ENCODE results near the gene PCDH9. TPM values are rescaled to one million over a fixed set of nuclear protein-coding genes. Genes with fewer than 3 reads are reported as not detected.

The PCDH9 gene
- total RNA-seq, 1 donor from 2014 or later, result 29.7 TPM

- H3K9me3 Mint-ChIP-seq, result no peaks in the 10 kb centered on the region
Observed at GRCh38 chr13:67018775-67019174, 211.4 kb downstream of the PCDH9 start.

DNA sequence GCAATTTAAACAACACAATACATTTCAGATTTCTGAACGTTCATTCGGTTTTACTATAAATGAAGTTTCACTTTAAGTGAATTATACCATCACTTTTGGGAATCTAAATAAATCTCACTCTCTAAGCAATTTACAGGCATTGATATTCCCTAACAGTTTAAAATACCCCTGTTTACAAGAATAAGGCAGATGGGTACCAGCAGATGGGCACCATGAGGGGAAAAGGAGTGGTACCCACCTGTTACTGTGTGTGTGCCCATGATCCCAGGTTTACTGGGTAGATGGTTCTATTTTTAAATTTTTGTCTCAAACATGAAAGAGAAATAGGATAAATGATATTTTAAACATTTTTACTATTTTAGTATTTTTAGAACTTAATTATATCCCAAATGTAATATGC lies 212.9 kb downstream of the PCDH9 start:
- Mint-ChIP-seq H3K4me1 (no peaks in the 10 kb centered on the region), H3K36me3 (no peaks in the 10 kb centered on the region), H3K4me3 (no peak overlapping the region), H3K9me3 (no peaks in the 10 kb centered on the region), H3K27me3 (ENCODE audit: low read depth) (no peaks in the 10 kb centered on the region), H3K27ac (no peak overlapping the region)
- no peak for DNase-seq (ENCODE audit: low spot score in 2 of 2, unreplicated experiment in 2 of 2)
- no peak for TF ChIP-seq CTCF (IDR thresholded peaks at IDR 0.05; ENCODE audit: unreplicated experiment)

More at GRCh38 chr13:67018775-67019174, 211.4 kb downstream of the PCDH9 start:
- DNase-seq (ENCODE audit: low spot score in 2 of 2, unreplicated experiment in 2 of 2), result no peak
- Mint-ChIP-seq H3K27me3 (ENCODE audit: low read depth) (no peaks in the 10 kb centered on the region), H3K27ac (no peak overlapping the region), H3K4me3 (no peak overlapping the region), H3K4me1 (peaks cover 10% of the 10 kb centered on the region), H3K36me3 (no peaks in the 10 kb centered on the region)
- TF ChIP-seq CTCF (IDR thresholded peaks at IDR 0.05; ENCODE audit: unreplicated experiment), result no peak

DNA sequence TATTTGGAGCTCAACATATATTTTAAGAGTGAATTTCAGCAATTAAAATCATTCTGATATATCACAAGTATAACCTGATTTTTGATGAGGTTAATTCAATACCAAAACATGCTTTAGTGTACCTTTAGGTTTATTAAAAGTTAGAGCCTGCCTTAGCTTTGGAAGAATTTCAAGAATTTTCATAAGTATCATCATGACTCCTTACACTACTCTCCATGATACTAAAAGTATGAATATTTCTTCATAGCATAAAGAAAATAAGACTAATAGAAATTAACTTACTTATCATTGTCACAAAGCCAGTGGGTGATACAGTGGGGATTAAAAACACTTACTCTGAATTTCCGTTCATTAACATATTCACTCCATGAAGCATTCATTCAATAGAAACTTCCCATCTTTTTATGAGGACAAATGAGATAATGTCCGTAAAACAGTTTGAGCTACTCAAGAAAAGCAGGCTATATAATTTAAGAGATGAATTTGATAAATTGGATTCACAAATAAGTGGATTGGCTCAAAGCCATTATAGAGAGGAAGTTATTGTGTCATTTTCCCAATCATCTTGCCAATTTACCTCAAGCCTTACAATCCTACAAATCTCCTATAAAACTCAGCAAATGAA lies 214.0 kb downstream of the PCDH9 start:
- H3K4me3 Mint-ChIP-seq, result no peak overlapping the region
- no peaks in the 10 kb centered on the region for H3K4me1 Mint-ChIP-seq
- DNase-seq (ENCODE audit: low spot score in 2 of 2, unreplicated experiment in 2 of 2), result no peak
- H3K27ac Mint-ChIP-seq, result no peak overlapping the region
- TF ChIP-seq CTCF (IDR thresholded peaks at IDR 0.05; ENCODE audit: unreplicated experiment), result no peak
- no peaks in the 10 kb centered on the region for H3K27me3 Mint-ChIP-seq (ENCODE audit: low read depth)
- H3K9me3 Mint-ChIP-seq, result no peaks in the 10 kb centered on the region
- H3K36me3 Mint-ChIP-seq, result no peaks in the 10 kb centered on the region

DNA sequence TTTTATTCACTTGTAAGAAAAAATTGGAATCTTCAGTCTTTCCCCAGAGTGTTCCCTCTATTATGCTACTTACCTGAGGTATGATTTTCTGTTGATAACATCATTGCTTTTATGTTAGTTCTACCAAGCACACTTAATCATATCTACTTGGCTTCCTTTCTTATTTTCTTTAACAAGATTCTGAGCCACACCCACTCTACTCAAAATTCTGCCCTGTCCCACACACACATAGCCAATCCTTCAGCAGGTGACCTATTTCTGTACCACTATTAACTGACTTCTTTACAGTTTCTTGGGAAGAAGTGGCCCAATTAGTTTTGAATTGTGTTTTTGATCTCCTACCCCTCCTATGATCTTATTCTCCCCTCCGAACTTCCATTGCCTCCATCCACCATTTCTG lies 215.7 kb downstream of the PCDH9 start:
- DNase-seq (ENCODE audit: low spot score in 2 of 2, unreplicated experiment in 2 of 2), result no peak
- Mint-ChIP-seq H3K36me3 (no peaks in the 10 kb centered on the region), H3K9me3 (no peaks in the 10 kb centered on the region), H3K4me1 (no peaks in the 10 kb centered on the region), H3K4me3 (no peak overlapping the region), H3K27ac (no peak overlapping the region), H3K27me3 (ENCODE audit: low read depth) (no peaks in the 10 kb centered on the region)
- TF ChIP-seq CTCF (IDR thresholded peaks at IDR 0.05; ENCODE audit: unreplicated experiment), result no peak

DNA sequence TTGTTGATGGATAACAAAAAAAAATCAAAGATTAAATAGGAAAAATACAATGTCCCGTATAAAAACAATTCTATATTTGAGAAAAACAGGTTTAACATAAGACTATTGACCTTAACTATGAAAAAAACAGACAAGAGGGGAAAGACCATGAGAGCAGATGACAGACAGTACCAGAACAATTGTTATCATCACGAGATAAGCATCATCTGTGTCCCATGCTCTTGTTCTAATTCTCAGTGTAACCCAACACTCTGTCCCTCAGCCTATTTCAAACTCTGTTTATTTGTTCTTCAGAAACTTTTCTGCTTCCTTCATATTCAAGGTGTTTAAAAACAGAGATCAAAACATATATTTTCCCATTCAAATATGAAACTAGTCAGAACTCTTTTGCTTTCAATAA lies 216.4 kb downstream of the PCDH9 start:
- H3K4me1 Mint-ChIP-seq, result no peaks in the 10 kb centered on the region
- no peak for TF ChIP-seq CTCF (IDR thresholded peaks at IDR 0.05; ENCODE audit: unreplicated experiment)
- DNase-seq (ENCODE audit: low spot score in 2 of 2, unreplicated experiment in 2 of 2), result no peak
- no peak overlapping the region for H3K4me3 Mint-ChIP-seq
- no peaks in the 10 kb centered on the region for H3K27me3 Mint-ChIP-seq (ENCODE audit: low read depth)
- no peaks in the 10 kb centered on the region for H3K36me3 Mint-ChIP-seq
- H3K27ac Mint-ChIP-seq, result no peak overlapping the region
- no peaks in the 10 kb centered on the region for H3K9me3 Mint-ChIP-seq
